ENCODE data around the gene TAPBP. TPM values are rescaled to one million over a fixed set of nuclear protein-coding genes. Genes with fewer than 3 reads are reported as not detected.
"Not testable (repeated sequence)": the region's sequence is repeated elsewhere in the genome, so short reads cannot be mapped to it uniquely, and the experiment has no call there.

Gene TAPBP
- 10 to 100 TPM; 38.6 to 67.8 (median 43.6) TPM for total RNA-seq

DNA sequence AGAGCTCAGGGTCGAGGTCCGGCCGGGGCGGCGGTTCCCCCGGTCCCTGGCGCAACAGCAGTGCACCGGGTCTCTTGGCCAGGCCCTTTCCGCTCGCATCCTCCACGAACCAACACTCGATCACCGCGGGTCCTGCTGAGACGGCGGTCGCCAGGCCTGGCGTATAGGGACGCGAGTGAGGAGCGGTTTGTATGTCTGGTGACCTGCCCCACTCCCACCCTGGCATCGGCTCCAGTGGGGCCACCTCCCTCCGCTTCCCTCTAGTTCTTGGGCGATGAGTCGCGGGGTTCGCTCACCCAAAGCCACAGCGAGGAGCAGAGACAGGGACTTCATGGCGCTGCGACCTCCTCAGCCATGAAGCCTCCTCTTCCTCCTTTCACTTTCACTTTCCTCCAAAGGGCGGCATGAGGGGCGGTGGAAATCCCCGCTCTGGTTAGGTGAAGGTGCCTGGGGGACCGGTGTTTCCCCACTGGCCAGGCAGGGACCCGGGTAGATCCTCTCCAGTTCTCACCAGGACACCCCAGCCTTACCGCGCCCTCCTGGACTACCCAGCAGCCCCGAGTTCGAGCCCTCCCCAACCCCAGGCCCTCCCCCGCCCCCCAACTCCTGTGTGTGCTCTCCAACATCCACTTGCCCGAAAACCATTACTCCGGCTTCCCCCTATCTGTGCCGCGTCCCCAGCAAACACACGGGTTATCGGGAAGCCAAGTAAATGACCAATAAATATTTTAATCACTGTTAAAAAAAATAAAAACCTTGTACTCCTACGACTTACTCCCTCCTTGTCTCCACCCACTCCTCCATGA lies at the start of gene TAPBP:
TAPBP (minus strand) TSS at position 370 of the 806 bp plus-strand sequence; CDS start at position 333, 37 bp downstream.
- Histone ChIP-seq H3K27me3 (no peaks in the 10 kb centered on the region), H3K9me3 (no peaks in the 10 kb centered on the region), H3K27ac (peak within 1 kb of the TSS; percentile 98), H3K4me1 (peaks cover 4 to 39% of the 10 kb centered on the region in 2 donors), H3K4me3 (peak within 1 kb of the TSS; percentile 62 to 82 (median 80)), H3K36me3 (no peaks in the 10 kb centered on the region)
- peak; percentile 35 for TF ChIP-seq POLR2A (IDR thresholded peaks at IDR 0.05)
- peak; percentile 81 to 91 (median 88) for TF ChIP-seq POLR2AphosphoS5 (IDR thresholded peaks at IDR 0.05)
- peak in 1 of 3 donors; percentile 8 for TF ChIP-seq CTCF (IDR thresholded peaks at IDR 0.05)
- peak; percentile 62 to 70 for DNase-seq (ENCODE audit: low spot score in 2 of 2)
- intact Hi-C loops (cut with DNase I; ENCODE audit: low total_unique reads) = no loop called here

DNA sequence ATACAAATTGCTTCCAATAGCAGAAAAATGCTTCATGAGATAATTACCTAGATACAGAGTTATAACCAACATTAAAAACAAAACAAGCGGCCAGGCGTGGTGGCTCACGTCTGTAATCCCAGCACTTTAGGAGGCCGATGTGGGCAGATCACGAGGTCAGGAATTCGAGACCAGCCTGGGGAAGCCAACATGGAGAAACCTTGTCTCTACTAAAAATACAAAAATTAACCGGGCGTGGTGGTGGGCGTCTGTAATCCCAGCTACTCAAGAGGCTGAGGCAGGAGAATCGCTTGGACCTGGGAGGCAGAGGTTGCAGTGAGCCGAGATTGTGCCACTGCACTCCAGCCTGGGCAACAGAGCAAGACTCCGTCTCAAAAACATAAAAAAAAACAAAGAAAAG lies 49.6 kb upstream of the TAPBP start:
- H3K9me3 ChIP-seq; intact Hi-C loops (cut with DNase I; ENCODE audit: low total_unique reads); H3K27ac ChIP-seq; H3K36me3 ChIP-seq; H3K4me3 ChIP-seq; DNase-seq (ENCODE audit: low spot score in 2 of 2); H3K27me3 ChIP-seq; H3K4me1 ChIP-seq: not testable (repeated sequence)

- intact Hi-C loops (cut with DNase I; ENCODE audit: low total_unique reads) = no loop called here
- Histone ChIP-seq H3K27me3 (no peaks in the 10 kb centered on the region), H3K4me1 (no peaks in the 10 kb centered on the region), H3K9me3 (no peaks in the 10 kb centered on the region), H3K36me3 (no peaks in the 10 kb centered on the region), H3K27ac (no peak overlapping the region), H3K4me3 (no peak overlapping the region)
- TF ChIP-seq POLR2AphosphoS5 (IDR thresholded peaks at IDR 0.05) (no peak), CTCF (IDR thresholded peaks at IDR 0.05) (no peak), POLR2A (IDR thresholded peaks at IDR 0.05) (no peak)
- DNase-seq (ENCODE audit: low spot score in 2 of 2) = no peak
Observed at GRCh38 chr6:33359331-33359730, 45.5 kb upstream of the TAPBP start.

- H3K27ac ChIP-seq; DNase-seq (ENCODE audit: low spot score in 2 of 2); H3K27me3 ChIP-seq; intact Hi-C loops (cut with DNase I; ENCODE audit: low total_unique reads); H3K4me3 ChIP-seq; H3K9me3 ChIP-seq; H3K36me3 ChIP-seq; H3K4me1 ChIP-seq: not testable (repeated sequence)
Observed at GRCh38 chr6:33357160-33357871, 43.4 kb upstream of the TAPBP start.

DNA sequence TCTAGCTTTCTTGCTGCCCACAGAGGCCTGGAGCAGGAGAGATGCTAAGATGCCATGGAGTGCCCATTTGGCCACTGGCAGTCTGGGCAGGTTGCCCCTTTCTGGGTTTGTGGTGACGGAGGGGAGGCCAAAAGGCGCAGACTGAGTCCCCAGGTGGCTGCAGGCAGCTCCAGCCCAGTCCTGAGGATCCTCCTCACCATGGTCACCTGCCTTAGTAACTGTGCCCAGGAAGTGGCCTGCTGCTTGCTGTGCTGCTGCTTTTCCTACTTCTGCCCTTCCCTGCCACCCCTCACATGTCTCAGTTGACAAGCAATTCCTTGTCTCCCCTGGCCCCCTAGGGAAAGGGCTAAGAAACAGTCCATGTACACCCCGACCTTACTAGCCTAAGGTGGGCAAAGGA lies 42.4 kb upstream of the TAPBP start:
- H3K9me3 ChIP-seq = no peaks in the 10 kb centered on the region
- H3K27me3 ChIP-seq = no peaks in the 10 kb centered on the region
- no peaks in the 10 kb centered on the region for H3K36me3 ChIP-seq
- intact Hi-C loops (cut with DNase I; ENCODE audit: low total_unique reads) = no loop called here
- no peak overlapping the region for H3K4me3 ChIP-seq
- no peak for DNase-seq (ENCODE audit: low spot score in 2 of 2)
- H3K4me1 ChIP-seq = no peaks in the 10 kb centered on the region
- TF ChIP-seq POLR2A (IDR thresholded peaks at IDR 0.05) = no peak
- TF ChIP-seq CTCF (IDR thresholded peaks at IDR 0.05) = no peak
- TF ChIP-seq POLR2AphosphoS5 (IDR thresholded peaks at IDR 0.05) = no peak
- no peak overlapping the region for H3K27ac ChIP-seq

- intact Hi-C loops (cut with DNase I; ENCODE audit: low total_unique reads); H3K27me3 ChIP-seq; H3K9me3 ChIP-seq; H3K36me3 ChIP-seq; H3K27ac ChIP-seq; DNase-seq (ENCODE audit: low spot score in 2 of 2); H3K4me1 ChIP-seq; H3K4me3 ChIP-seq: not testable (repeated sequence)
Observed at GRCh38 chr6:33355860-33356259, 42.0 kb upstream of the TAPBP start.

Data from breast epithelium (tissue), 4 donors.